Left ventricle myocardium superior (tissue), 1 donor: ENCODE data around the gene DGKI. TPM values are rescaled to one million over a fixed set of nuclear protein-coding genes. Genes with fewer than 3 reads are reported as not detected.
A peak's percentile ranks its signal among the peaks of the same experiment; 100 is the strongest.

Experiments
- ATAC-seq: fragments of 200-7000 bp; cut with Tn5 transposase; one replicate; pipeline ENCODE4 v1.9.1; 2020; ENCODE audit warnings: mild to moderate bottlenecking, moderate library complexity
- DNase-seq: peaks from one replicate; pipeline ENCODE4 v3.0.0-alpha.2; 2020
- intact Hi-C: fragments of 100-400 bp; cut with micrococcal nuclease; formaldehyde crosslinking; loops from one replicate; pipeline ENCODE4 v1.11.0; 2022
- total RNA-seq: library from RNA; stranded (reverse); fragmentation: NEBNext Ultra II Directional; extraction: Animal tissue kit (Norgen Biotek cat#: 25700); gene quantifications from one replicate; pipeline ENCODE4 v1.2.1, GENCODE V29; 2021
- donor health status: DM: no; HTN: yes; CAD: no; lungs with severe emphysema.

The DGKI gene
- total RNA-seq, 1 donor from 2014 or later, result 0.47 TPM

DNA sequence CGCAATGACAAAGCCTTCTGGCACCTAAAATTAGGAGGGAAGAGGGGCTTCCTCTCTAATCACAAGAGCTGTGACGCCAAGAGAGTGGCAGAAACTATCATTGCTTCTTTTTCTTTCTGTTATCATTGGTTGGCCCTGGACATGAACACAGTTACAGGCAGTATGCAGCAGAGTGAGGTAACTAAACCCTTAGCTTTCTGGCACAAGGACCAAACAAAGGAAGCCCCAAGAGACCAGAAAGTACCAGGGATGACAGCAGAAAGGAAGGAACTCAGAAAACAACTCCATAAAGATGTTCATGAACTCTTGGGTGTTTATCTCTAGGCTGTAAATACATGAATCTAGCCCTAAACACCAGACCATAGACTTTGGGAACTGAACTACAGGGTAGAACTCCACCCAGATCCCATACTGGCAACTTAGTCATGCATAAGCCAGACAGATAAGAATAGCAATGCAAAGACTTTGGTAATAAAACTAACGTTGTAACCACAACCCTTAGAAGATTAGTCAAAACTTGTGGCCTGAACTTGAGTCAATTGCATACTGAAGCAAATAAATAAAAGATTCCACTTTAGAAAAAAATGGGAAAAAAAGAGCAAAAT is 307.6 kb downstream of the DGKI start:
- ATAC-seq (no peak), DNase-seq (no peak)
- intact Hi-C loops, result no loop called here

GRCh38 chr7:137538361-137538762 is 308.4 kb downstream of the DGKI start:
- ATAC-seq (no peak), DNase-seq (no peak)
- intact Hi-C loops, result no loop called here

DNA sequence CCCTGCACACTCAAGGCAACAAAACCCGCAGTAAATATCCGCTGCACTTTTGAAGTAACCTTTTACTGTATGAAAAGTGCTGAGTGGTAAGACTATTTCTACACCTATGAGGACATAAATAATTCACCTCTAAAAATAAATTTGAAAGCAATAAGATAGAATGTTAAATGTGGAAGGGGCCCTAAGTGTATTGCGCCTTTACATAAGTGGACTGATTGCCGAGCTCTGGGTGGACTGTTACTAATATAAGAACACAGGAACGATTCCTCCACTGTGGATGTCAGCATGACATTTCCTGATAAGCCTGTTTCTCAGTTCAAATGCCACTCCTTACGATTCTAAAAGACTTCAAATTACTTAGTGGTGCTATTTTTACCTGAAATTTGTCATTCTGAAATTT is 311.2 kb downstream of the DGKI start:
- intact Hi-C loops, result no loop called here
- DNase-seq, result no peak
- ATAC-seq, result peak; percentile 68

- ATAC-seq (no peak), DNase-seq (no peak)
- intact Hi-C loops, result no loop called here
These were observed 315.1 kb downstream of the DGKI start for GRCh38 chr7:137531671-137532070.

- ATAC-seq (no peak), DNase-seq (no peak)
- intact Hi-C loops, result no loop called here
These were observed 319.1 kb downstream of the DGKI start for GRCh38 chr7:137527634-137528033.

DNA sequence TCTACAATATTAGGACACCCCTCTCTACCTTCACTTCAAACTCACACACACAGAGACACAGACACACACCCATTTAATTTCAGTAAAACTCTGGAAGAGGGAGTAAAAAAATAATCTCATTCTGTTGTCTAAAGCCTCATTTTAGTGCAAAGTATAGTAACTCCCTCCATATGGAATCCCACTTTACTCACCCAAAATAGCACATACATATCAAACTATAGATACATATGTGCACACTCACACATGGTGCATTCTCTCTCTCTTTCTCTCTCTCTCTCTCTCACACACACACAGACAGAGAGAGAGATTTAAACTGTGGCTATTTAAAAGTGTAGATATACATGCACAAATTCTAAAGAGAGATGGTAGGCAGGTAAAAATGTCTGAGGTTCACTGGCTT is 323.6 kb downstream of the DGKI start:
- intact Hi-C loops, result no loop called here
- ATAC-seq (no peak), DNase-seq (no peak)

DNA sequence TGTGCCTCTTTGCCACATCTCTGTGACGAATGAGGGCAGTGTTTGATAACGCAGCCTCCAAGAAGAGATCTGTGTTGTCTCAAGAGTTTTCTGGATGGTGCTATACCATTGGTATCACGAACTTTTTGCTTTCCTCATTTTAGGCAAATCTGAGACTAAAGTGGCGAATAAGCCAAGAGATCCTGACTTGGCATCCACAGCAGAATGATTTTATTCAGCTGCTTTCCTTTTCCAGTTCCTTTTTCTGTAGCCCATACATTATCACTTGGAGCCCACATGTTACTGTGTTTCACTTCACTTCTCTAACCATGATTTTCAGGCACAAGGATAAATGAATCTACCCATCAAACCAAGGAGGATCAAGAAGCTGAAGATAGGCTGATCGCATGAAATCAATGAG is 325.3 kb downstream of the DGKI start:
- intact Hi-C loops, result no loop called here
- ATAC-seq (no peak), DNase-seq (no peak)

- DNase-seq, result no peak
- no peak for ATAC-seq
- intact Hi-C loops, result no loop called here
These were observed 326.8 kb downstream of the DGKI start for GRCh38 chr7:137519947-137520346.

GRCh38 chr7:137519181-137519691 is 327.5 kb downstream of the DGKI start:
- no peak for ATAC-seq
- no peak for DNase-seq
- intact Hi-C loops, result no loop called here

DNA sequence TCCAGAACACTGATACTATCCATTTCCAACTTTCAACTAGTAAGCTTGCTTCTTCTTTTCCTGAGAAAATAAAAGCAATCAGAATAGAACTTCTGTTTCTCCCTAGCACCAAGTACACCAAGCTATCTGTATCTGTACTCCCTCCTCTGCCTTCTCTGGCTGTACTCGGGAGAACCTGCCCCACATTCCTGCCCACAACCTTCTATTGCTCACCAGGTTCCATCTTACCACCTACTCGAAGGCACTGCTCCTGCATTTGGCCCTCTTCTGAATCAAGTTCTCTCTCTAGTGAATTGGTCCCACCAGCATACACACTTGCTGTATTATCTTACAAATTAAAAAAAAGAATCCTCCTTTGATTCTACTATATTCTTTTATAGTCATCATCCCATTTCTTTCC is 333.7 kb downstream of the DGKI start:
- intact Hi-C loops, result no loop called here
- no peak for ATAC-seq
- no peak for DNase-seq

DNA sequence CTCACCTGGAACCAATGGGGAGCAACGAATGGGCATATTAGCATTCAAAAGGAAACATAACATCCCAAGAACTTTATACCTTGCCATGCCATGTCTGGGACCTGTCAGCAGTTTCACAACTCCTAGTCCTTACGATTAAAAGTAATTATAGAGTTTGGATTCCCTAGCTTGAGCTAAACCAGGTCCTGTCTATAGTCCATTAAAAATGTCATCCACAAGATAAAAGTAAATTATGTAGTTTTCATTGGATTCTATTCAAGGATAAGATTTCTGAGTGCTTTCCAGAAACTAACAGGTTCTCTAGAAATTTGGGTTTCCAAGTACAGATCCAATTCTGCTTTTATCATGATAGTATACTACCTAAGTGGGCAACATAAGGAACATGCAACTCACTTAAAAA is 339.7 kb downstream of the DGKI start:
- intact Hi-C loops, result no loop called here
- ATAC-seq (no peak), DNase-seq (no peak)

DNA sequence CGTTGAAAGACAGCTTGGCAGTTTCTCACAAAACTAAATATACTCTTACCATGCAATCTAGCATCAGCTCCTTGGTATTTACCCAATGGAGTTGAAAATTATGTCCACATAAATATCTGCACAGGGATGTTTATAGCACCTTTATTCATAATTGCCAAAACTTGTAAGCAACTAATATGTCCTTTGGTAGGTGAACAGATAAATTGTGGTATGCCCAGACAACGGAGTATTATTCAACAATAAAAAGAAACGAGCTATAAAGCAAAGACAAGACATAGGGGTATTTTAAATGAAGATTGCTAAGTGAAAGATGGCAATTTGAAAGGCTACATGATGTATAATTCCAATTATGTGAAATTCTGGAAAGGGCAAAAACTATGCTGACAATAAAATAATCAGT is 340.7 kb downstream of the DGKI start:
- intact Hi-C loops, result no loop called here
- DNase-seq (no peak), ATAC-seq (no peak)

DNA sequence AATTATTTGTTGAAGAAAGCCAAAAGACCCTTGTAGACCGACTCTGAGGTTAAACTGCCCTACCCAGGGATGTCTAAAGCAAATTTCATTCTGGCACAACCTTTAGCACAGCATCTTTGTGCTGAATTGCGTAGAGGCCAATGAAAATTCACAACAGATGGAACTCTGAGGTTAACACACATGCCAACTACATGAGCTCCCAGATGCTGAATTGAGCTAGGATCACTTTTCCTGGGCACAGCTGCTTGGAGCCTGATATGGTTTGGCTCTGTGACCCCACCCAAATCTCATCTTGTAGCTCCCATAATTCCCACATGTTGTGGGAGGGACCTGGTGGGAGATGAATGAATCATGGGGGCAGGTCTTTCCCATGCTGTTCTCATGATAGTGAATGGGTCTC is 345.2 kb downstream of the DGKI start:
- intact Hi-C loops, result no loop called here
- ATAC-seq (no peak), DNase-seq (no peak)

DNA sequence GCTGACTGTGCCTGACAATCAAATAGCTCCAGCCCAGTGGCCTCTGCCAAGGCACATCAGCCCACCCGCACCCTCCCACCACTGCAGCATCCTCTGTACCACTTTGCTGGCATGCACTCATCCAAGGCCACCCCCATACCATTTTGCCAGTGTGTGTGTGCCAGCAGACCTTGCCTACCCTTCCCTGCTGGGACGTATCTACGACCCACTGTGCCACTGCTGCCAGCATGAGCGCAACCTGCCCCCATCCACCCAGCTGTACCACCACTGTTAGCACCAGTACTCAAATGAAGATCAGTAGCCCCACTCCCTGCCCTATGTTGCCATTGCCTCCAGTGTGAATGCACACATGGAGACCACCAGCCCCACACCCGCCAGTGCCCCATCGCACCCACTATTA is 353.9 kb downstream of the DGKI start:
- DNase-seq, result no peak
- intact Hi-C loops, result no loop called here
- no peak for ATAC-seq

- intact Hi-C loops, result no loop called here
- DNase-seq, result no peak
- ATAC-seq, result no peak
These were observed 356.9 kb downstream of the DGKI start for GRCh38 chr7:137489880-137490279.

GRCh38 chr7:137488038-137488437 is 358.7 kb downstream of the DGKI start:
- DNase-seq, result no peak
- ATAC-seq, result no peak
- intact Hi-C loops, result no loop called here

DNA sequence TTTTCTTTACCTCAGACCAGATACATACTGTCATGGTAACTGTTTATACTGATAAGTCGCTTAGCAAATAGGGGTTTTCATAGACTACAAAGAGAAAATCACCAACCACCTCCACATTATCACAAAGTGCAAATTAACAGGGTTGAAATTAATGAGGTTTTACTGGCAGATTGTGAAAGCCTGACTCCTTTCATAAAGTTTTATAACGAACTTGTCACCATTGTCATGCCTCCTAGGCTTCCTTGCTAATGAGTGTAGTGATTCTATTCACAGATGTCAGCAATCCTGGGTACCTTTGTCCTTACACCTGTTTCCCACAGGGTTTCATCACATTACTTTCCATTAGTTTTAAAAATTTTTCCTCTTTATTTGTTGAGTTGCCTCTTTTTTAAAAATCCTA is 361.0 kb downstream of the DGKI start:
- DNase-seq, result no peak
- intact Hi-C loops, result no loop called here
- ATAC-seq, result no peak

- intact Hi-C loops, result no loop called here
- no peak for DNase-seq
- ATAC-seq, result no peak
These were observed 362.4 kb downstream of the DGKI start for GRCh38 chr7:137484326-137484725.

GRCh38 chr7:137482466-137482865 is 364.3 kb downstream of the DGKI start:
- no peak for ATAC-seq
- intact Hi-C loops, result no loop called here

DNA sequence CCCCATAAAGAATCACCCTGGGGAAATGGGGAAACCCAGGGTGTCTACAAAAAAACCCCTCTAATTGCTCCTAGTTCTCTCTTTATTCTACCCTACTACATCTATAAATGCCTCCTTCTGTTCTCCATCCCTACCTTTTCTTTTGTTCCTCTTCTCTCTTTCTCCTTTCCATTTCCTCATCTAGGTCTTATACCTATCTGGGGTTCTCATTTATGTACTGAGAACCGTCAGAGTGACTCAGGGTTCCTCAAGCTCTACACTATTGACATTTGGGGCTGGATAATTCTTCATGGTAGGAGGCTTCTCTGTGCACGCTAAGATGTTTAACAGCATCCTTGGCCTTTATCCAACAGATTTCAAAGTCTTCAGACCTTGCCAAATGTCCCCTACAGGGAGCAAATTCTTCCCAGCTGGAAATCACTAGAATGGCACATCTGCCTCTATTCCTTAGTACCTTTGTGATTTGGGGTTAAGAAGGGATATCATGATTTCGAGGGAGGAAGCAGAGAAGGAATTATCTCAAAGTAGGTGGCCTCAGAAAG is 365.9 kb downstream of the DGKI start:
- no peak for DNase-seq
- intact Hi-C loops, result no loop called here
- ATAC-seq, result no peak

More at GRCh38 chr7:137482466-137482865, 364.3 kb downstream of the DGKI start:
- no peak for DNase-seq

DNA sequence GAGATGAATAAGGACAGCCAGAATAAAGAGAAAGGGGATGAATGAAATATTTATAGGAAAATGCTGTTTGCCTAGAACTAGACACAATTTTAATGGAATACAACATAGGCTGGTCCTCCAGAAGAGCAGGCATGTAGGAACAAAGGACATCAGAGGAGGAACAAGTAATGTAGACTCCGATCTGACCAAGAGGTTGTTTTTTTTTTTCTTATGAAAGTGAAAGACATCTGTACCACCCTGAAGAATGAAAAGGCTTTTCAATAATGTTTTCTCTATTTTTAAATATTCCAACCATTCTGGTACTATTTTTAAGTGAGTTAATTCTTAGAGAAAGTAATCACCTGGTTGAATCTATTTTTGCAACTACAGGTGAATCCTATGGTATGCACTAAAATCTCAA is 366.4 kb downstream of the DGKI start:
- no peak for ATAC-seq
- intact Hi-C loops, result no loop called here
- no peak for DNase-seq

- DNase-seq, result no peak
- intact Hi-C loops, result no loop called here
- no peak for ATAC-seq
These were observed 369.8 kb downstream of the DGKI start for GRCh38 chr7:137476937-137477336.
